Cerebellar cortex (tissue), 1 donor: Measurements from ENCODE around the gene ING1.

Experiments used
- DNase-seq: peaks from one replicate; pipeline ENCODE4 v3.0.0-alpha.2; 2015; ENCODE audit warnings: low spot score

Gene ING1

GRCh38 chr13:110772091-110772984, 58.8 kb downstream of the ING1 start:
- DNase-seq = no peak
